HG03342 (cell line): Measurements from ENCODE around the gene DDX39B.
"Not testable (repeated sequence)": the region's sequence is repeated elsewhere in the genome, so short reads cannot be mapped to it uniquely, and the experiment has no call there.

Experiments used
- ATAC-seq: cut with Tn5 transposase; IDR thresholded peaks from one replicate; pipeline ENCODE4 v1.9.1; 2021; ENCODE audit warnings: mild to moderate bottlenecking, moderate library complexity; ENCODE audit not compliant: unreplicated experiment

DDX39B gene

DNA sequence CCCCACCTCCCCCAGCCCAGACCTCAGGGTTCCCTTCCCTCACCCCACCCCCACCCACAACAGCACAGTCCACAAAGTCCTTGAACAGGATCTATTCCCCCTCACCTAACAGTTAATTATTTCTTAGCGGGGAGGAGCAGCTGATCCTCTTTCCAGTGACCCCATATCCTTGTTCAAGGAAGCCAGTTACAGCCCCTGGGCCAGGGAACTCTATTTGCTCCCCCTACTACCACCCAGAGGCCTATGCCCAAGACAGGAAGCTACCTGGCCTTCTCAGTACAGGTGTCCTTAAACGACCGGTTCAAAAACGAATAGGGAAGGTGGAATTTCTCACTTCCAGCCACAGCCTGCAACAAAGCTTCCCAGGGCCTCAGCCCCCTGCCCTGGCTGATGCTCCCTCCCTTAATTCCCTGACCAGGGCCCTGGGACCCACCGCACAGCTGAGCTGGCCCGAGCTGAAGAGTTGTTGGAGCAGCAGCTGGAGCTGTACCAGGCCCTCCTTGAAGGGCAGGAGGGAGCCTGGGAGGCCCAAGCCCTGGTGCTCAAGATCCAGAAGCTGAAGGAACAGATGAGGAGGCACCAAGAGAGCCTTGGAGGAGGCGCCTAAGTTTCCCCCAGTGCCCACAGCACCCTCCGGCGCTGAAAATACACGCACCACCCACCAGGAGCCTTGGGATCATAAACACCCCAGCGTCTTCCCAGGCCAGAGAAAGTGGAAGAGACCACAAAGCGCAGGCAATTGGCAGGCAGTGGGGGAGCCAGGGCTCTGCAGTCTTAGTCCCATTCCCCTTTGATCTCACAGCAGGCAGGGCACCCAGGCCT is 12.3 kb downstream of the DDX39B start:
- no peak for ATAC-seq

DNA sequence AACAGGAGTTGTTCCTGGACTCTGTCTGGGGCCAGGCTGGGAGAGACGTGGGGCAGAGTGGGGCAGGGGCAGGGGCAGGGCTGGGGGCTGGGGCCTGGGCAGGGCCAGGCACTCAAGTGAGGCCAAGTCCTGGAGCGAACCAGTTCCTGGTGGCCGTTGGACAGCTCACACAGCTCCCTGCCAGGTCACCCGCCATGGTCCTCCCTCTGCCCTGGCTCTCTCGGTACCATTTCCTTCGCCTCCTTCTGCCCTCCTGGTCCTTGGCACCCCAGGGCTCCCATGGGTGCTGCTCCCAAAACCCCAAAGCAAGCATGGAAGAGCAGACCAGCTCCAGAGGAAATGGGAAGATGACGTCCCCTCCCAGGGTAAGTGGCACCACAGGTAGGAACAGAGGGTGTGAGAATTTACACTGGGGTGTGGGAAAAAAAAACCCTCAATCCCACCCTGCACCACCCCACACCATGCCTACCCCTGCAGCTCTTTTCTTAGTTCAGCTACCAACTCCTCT is 12.9 kb downstream of the DDX39B start, which contains the start of gene MCCD1:
MCCD1 (plus strand) TSS at position 142 of the 508 bp plus-strand sequence; CDS start at position 195, 53 bp downstream.
- no peak for ATAC-seq

DNA sequence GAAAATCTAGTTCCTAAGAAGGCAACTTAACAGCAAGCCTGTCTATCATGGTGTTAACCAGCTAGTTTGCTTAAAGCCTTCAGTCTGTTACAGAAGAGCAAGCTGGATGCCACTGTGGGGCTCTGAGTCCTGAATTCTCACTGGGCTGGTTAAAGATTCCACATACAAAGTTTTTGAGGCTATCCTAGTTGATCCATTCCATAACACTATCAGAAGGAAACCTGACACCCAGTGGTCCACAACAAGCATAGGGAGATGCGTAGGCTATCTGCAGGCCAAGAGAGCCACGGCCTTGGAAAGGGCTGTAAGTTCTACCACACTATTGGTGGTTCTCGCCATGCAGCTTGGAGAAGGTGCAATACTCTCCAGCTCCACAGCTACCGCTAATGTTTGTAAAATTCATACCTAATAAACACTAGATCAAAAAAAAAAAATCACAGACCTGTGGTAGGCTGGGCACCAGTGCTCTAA is 13.5 kb downstream of the DDX39B start:
- ATAC-seq: no peak

GRCh38 chr6:31525932-31526591 is 15.7 kb downstream of the DDX39B start:
- ATAC-seq: no peak

DNA sequence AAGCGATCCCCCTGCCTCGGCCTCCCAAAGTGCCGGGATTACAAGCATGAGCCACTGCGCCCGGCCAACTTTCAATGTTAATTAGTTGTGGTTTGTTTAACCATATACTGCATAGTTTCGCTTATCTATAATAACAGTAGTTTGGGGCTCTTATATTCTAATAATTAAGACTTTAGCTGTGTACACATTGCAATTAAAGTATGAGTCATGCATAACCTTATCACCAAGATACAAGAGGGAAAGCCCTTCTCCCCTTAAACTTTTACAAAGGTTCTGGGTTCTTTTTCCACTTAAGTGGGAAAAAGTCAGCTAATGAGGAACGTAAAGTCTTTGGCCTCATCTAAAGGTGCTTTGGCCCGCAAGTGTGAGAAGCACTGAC is 16.3 kb downstream of the DDX39B start:
- no peak for ATAC-seq

- no peak for ATAC-seq
These were observed 20.0 kb downstream of the DDX39B start for GRCh38 chr6:31521835-31522234.

DNA sequence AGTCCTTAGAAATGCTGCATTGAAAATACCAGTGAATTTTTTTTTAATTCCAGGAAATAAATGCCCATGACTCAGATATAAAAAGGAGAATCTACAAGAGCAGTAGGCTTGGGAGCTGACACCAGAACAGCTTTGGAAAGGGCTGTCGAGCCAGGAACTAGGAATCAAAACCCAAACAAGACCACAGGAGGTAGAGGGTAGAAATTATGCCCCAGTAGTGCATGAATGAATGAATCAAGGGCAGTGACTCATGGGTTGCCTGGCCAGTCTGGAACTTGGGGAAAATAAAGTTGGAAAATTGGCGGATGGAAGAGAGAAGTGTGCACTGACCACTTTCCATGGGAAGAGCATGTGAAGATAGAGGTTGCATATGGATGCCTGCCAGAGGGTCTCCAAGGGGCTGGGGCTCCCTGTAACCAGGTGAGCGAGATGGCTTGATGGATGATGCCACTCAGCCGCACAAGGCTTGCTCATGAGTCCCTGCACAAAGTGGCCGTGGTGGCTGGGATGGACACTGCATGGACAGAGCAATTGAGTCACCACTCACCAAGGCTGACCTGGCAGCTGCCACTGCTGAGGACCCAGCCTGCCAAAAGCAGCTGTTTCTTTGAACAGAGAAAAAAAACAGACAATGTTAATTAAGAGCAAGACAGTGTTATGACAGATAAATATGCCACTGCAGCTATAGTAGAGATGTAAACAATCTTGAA is 28.2 kb downstream of the DDX39B start:
- ATAC-seq: no peak

- ATAC-seq: no peak
These were observed 31.8 kb downstream of the DDX39B start for GRCh38 chr6:31510007-31510406.

- ATAC-seq: not testable (repeated sequence)
These were observed 32.8 kb downstream of the DDX39B start for GRCh38 chr6:31509036-31509435.

DNA sequence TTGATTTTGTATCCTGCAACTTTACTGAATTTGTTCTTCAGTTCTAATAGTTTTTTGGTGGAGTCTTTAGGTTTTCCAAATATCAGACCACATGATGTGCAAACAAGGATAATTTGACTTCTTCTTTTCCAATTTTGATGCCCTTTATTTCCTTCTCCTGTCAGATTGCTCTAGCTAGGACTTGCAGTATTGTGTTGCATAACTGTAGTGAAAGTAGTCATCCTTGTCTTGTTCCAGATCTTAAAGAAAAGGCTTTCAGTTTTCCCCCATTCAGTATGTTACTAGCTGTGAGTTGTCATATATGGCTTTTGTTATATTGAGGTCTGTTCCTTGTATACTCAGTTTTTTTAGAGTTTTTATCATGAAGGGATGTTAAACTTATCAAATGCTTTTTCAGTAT is 39.2 kb downstream of the DDX39B start:
- ATAC-seq: no peak

DNA sequence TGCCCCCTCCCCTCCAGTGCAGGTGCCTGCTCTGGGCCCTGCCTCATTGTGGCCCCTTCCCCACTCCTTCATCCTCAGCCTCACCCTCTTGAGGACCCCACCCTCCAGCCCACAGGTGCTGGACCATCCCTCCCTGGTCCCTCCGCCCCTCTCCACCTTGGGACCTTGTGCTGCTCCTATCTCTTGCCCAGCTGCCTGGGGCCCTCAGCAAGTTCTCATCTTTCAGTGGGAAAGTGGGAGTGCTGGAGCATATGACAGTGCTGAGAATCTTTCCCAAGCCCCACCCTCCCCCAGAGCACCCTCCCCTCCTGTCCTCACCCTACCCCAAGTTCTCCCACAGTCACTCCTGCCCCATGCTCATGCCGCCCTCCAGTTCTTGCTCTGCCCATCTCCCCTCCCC is 42.2 kb downstream of the DDX39B start:
- not testable (repeated sequence) for ATAC-seq

- ATAC-seq: no peak
These were observed 43.1 kb downstream of the DDX39B start for GRCh38 chr6:31498748-31499147.

DNA sequence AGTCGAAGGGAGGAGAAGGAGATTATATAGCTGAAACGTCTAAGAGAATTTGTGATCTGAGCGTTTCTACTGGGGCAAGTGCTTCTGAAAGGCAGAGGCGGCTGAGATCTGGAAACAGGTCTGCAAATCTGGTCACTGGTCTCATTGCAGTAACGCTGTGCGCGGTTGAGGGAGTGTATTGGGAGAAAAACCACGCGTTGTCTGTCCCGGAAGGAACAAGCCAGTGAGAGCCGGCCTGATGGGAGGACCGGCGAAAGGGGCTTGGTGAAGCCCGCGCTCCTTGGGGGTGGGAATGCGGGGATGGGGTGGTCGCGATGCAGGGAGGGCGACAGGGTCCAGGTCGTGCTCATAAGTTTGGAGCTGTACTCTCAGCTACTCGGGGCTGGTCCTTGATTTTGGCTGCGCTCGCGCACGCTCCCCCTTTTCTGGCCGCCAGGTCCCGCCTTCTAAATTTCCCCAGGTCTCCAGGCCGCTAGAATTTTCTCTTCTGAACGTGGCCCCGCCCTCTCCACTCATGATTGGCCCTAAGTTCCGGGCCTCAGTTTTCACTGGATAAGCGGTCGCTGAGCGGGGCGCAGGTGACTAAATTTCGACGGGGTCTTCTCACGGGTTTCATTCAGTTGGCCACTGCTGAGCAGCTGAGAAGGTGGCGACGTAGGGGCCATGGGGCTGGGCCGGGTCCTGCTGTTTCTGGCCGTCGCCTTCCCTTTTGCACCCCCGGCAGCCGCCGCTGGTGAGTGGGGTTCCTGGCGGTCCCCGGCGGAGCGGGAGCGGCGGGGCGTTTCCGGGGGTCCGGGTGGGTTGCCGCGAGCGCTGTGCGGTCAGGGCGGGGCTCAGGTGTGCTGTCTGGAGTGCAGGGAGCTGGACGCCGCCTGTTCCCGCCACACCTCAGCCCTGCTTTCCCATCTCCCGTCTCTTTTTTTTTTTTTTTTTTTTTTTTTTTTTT is 44.0 kb downstream of the DDX39B start, which contains the start of gene MICB:
MICB (plus strand) TSS at position 615 of the 946 bp plus-strand sequence; CDS start at position 664, 49 bp downstream.
- peak; percentile 41 for ATAC-seq

- ATAC-seq: not testable (repeated sequence)
These were observed 45.0 kb downstream of the DDX39B start for GRCh38 chr6:31496826-31497225.

- ATAC-seq: no peak
These were observed 46.2 kb downstream of the DDX39B start for GRCh38 chr6:31495580-31495979.

DNA sequence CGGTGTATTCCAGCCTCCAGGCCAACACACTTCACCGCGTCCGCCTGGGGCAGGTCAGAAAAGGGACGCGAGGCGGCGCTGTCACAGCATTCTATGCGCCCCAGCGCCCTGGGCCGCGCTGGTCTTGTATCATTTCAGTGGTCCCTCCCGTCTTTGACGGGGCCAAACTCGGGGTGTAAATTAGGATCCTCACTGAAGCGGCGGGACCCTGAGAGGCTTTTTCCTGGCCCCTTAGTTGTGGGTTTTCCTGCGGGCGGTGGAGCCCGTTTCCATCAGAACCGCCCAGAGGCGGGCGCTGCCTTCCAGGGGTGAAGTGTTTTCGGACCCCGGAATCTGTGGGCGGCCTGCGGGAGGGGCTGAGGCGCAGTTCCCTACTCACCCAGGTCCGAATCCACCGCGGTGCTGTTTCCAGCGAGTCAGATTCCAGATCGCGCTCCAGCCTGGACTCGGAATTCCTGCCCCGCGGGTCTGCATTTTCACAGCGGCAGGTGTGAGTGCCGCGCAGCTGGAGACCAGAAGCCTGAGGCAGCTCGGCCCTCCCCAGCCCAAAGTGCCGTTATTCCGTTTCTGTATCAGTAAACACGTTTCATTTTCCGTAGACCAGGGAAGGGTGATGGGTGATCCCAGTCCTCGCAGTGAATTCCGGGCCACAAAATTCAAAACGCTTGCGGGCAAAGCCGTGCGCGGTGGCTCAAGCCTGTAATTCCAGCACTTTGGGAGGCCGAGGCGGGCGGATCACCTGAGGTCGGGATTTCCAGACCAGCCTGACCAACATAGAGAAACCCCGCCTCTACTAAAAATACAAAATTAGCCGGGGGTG is 47.7 kb downstream of the DDX39B start:
- ATAC-seq: peak; percentile 45

DNA sequence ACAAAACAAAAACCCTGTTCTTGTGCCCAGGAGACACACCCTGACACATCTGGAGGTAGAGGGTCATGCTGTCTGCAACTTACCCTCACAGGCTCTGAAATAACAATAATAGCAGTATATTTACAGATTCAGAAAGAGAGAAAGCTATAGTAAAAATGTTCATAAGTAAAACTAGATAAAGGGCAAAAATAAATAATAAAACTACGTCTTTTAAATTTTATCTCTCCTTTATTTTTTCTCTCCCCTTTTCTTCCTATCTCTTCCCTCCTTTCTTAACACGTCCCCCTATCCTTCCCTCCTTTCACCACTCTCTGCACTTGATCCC is 48.3 kb downstream of the DDX39B start:
- ATAC-seq: not testable (repeated sequence)

GRCh38 chr6:31490115-31490873 is 51.5 kb downstream of the DDX39B start:
- ATAC-seq: no peak

DNA sequence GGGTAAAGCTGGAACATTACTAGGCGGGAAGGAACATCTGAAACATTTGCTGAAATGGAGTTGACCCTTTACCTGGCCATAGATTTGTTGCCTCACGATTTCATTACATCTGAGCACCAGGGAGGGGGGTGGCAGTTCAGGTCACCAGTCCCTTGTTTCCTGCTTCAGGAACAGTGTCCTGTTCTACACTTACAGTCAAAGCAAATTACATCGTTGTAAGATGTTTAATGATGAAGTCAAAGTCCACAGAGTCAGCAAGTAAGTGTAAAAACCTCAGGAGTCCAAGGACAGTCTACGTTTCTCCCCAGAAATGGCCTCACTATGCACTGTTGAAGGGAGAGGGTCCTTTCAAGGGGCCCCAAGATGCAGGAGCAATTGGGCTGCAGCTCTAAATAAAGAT is 52.7 kb downstream of the DDX39B start:
- ATAC-seq: no peak
